GM19238 (cell line): Measurements from ENCODE around the gene FRG2.
"Not testable (repeated sequence)": the region's sequence is repeated elsewhere in the genome, so short reads cannot be mapped to it uniquely, and the experiment has no call there.

ENCODE experiments used
- DNase-seq: peaks from one replicate; pipeline ENCODE4 v3.0.0; 2011; ENCODE audit warnings: low spot score; ENCODE audit not compliant: insufficient read length

FRG2 gene

DNA sequence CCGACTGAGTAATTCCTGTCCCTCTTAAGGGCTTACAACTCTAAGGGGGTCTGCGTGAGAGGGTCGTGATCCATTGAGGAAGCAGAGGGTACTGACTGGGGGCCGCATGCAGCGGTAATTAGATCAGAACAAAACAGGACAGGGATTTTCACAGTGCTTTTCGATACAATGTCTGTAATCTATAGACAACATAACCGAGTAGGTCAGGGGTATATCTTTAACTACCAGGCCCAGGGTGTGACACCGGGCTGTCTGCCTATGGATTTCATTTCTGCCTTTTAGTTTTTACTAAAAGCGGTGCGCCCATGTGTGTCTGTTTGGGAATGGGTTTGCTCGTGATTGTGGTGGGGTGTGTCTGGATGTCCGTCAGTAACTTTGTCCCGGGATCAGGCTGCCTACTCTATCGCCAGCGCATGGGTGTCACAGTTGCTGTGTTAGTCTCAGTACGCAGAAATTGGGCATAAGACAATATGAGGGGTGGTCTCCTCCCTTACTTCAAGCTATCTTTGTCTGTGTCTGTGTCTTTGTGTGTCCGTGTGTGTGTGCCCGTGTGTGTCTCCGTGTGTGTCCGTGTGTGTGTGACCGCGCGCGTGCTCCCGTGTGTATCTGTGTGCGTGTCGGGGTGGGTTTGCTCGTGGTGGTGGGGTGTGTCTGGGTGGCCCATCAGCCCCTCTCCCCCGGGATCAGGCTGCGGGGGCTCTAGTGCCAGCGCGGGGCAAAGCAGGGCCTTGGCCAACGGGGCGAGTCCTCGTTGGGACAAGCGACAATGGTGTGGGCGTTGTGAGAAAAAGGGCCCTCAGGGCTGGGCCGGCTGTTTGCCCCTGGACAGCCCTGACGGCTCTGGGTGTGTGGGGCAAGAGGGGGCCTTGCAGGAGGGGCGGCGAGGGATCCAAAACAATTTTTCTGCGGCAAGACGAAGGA is 10.4 kb downstream of the FRG2 start:
- DNase-seq, result no peak

DNA sequence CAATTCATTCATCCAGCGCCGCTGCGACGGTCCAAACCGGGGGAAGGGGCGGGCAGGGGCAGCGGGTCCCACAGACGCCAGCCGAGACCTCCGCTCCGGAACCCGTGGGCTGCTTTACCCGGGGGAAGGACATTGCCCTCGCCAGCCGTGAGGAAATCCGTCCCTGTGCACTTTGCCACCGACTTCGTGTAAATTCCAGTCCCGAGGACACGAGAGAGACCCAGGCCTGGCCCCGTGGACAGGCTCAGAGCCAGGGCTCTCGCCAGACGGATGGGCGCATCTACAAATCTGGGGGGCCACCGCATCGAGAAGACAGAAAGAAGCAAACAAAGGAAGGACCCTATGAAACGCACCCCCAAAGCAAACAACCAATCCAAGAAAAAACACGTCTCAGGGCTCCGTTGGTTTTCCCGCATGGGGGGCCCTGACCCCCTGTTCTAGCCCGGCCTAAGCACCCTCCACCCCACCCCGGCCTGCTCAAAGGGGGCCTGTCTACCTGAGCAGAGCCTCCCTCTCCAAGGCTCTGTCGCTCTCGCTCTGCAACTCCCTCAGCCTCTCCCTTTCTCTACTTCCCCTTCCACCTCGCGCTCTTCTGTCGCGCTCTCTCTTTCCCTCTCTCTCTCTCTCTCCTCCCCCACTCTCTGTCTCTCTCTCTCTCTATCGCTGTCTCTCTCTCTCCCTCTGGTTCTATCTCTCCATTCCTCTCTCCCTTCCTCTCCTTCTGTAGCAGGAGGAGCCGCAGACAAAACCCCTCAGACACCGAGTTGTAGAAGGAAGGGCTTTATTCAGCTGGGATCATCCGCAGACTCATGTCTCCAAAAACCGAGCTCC is 11.3 kb downstream of the FRG2 start:
- DNase-seq, result no peak

DNA sequence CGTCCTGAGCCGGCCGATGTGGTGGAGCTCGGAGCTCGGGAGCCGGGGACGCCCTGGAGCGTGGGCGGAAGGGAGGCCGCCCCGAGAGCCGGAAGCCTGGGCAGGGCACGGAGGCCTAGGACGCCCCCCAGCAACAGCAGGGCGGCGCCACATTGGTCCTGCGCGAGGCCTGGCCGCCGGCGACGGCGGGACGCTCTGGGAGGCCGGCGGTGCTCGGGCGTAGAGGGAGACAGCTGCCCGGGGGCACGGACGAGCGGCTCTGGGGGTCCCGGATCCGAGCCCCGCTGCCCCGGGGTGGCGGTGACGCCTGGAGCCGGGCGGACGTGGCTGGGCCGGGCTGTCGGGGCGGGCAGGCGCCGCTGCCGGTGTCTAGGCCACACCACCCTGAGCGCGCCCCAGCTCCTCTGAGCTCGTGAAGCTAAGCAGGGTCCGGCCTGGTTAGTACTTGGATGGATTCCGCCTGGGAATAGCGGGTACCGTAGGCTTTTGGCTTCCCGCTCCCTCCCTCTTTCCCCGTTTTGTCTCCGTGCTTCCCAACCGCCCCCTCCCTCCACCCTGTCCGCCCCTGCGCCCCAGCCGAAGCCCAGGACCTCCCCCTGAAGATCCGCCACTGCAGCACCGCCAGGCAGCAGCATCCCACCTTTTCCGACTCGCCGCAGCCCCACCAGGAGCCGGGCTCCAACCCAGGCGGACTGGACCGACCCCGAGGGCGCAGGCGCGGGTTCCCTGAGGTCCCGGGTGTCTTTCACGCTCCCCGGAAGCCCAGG is 12.1 kb downstream of the FRG2 start:
- DNase-seq, result no peak

DNA sequence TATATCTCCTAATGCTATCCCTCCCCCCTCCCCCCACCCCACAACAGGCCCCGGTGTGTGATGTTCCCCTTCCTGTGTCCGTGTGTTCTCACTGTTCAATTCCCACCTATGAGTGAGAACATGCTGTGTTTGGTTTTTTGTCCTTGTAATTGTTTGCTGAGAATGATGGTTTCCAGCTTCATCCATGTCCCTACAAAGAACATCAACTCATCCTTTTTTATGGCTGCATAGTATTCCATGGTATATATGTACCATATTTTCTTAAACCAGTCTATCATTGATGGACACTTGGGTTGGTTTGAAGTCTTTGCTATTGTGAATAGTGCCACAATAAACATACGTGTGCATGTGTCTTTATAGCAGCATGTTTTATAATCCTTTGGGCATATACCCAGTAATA is 37.1 kb downstream of the FRG2 start:
- not testable (repeated sequence) for DNase-seq

DNA sequence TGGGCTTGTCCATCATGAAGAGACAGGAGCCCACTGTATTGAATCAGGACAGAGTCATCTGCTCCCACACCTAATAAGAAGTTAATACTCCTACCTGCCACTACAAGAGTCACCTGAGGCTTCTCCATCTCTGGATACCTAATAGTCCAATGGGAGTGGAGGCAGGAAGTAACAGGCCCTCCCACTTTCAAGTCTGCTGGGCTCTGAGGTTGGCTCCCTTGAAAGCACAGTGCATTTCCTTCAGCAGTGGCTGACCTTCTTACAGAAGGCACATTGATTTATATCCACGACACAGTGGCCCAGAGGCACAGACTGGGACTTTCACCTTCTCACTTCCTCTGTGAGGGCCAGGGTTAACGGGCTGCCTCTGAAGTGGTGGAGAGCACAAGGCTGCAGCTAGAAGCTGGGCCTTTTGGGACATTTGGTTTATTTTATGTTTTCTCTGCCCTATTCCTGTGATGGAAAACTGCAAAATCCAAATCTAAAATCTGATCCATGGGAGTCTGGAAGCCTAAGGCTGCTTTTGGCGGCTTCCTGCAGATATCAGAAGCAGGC is 38.1 kb downstream of the FRG2 start:
- no peak for DNase-seq

DNA sequence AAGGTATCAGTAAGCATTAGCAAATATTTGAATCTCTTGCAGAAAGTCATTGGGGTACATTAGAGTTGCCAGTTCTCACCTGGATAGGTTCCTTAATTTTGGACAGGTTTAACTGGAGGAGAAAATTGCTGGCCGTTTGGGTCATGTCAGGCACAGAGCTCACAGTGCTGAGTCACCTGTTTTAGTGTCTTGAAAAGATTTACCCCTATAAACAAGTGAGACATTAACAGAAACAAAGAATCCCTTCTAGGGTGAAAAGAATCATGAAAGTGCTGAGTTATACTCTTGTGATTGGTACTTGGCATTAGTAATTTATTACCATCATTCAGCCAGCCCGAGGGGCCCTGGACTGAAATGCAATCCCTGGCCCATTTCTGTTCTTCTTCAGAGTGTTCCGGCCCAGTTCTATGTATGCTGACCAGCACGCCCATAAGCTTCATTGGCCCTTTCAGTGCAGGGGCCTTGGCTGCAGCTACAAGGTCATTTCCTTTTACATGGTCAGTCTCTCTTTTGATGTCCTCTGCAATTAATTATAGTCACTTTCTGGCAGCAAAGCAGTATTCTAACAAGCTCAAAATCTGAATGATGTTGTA is 41.3 kb downstream of the FRG2 start:
- not testable (repeated sequence) for DNase-seq

DNA sequence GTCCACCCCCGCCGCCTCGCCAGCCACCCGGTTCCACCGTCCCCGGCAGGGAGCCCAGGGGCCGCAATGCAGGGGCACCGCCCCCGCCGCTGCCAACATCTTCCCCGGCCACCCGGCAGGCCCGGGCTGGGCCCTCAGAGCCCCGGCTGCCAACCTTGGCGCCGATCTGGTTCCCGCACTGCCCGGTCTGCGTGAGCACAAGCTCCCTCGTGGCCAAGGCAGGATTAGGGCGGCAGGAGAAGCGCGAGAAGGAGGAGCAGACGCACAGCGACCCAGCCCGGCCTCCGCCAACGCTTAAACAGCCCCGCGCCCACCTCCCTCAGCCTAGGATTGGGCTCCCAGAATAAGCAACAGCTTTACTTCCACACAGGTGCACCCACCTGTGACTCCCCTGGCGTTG is 42.4 kb downstream of the FRG2 start:
- not testable (repeated sequence) for DNase-seq

DNA sequence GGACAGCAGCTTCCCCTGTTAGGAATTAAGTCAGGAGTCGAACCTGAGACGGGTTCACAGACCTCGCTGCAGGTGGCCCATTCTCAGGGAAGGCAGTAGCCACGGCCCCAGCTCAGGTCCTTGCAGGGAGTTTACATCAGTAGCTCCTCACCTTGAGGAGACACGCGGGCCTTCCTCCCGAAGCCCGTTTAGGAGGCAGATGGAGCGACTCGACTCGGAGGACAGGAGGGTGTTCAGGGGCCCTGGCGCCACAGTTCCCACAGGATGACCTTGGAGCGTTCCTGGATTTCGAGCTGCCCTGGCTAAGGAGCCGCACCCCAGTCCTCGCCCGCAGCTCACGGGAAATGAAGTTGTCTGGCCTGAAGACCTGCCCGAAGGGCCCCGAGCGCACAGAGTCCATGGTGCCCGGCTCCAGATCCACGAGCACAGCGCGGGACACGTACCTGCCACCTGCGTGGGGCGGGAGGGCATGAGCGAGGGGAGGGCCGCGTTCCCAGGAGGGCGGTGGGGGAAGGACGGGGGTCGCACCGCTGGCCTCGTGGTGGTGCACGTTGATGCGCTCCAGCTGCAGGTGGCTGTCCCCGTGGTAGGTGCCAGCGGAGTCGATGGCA is 43.0 kb downstream of the FRG2 start:
- not testable (repeated sequence) for DNase-seq

DNA sequence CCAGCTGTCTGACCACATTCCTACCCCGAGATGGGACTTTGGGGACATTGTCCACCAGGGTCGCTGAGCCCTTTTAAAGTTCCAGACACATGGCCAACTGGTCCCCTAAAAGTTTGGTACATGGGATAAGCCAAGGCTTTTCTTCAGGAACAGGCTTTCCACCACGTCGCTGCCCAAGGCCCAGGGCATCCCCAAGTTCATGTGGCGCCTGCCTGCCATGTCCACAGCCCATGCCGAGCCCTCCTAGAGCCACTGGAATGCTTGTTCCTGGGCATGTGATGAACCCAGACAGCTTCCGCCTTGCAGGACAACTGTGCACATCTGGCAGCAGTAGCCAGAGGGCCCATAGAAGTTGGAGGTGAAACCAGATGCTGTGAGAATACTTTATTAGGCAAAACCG is 45.1 kb downstream of the FRG2 start:
- DNase-seq, result no peak

DNA sequence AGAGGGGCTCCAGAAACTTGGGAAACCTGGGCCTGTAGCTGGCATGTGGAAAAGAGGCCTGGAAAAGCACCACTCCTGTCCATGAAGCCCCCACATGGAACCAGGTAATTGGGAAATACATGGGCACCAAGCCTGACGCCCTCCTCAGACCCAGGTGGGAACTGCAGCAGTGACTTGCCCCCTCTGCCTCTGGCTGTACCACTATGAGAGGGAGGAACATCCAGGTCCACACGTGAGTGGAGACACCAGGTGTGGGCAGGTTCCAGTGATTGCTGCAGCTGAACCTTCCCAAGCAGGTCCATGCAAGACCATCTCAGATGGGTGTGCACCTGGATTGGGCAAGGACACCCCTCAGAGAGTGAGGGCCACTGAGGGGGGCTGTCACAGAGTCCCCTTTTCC is 46.8 kb downstream of the FRG2 start:
- DNase-seq, result not testable (repeated sequence)

DNA sequence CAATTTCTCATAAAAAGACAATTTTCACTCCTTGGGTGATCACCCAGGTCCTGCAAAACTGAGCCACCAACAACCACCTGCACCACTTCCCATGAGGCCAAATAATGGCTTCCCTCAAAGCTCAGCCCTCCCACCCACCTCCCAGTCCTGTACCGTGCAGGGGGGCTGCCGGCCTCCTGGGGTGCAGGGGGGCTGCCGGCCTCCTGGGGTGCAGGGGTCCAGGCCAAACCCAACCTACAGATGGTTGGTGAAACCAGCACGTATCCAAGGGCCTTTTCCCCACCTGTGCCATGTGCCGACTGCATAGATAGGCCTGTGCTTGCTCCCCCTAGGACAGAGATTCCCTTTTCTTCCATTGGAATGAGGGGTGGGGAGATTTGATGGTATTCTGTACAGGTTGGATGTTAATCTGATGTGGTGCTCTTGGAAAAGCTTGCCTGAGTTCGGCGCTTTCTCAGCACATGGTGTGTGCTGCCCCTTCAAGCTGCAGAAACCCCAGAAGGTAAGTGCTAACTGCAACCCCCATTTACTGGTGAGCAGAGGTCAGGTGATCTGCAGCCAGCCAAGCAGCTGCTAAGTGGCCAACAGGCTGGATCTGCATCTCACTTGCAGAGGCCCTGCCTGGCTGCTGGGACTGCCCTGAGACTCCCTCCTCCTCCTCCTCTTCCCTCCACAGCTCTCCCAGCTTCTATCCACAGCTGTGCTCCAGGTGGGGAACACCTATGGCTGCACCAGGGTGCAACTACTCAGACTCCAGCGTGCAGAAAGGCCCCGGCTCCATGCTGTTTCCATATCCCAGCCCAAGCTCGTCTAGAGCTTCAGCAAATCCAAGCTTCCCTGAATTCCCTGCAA is 47.6 kb downstream of the FRG2 start:
- no peak for DNase-seq
